GM12872 (cell line): Measurements from ENCODE around the gene SLC8B1.

Experiments used
- CTCF ChIP-seq: IDR thresholded peaks from 3 replicates; pipeline ENCODE4 v1.5.1; 2011; ENCODE audit warnings: low read depth, mild to moderate bottlenecking, low read length, moderate library complexity; ENCODE audit not compliant: insufficient read depth

The SLC8B1 gene

GRCh38 chr12:113339540-113339939, 4.6 kb upstream of the SLC8B1 start:
- no peak for TF ChIP-seq CTCF

GRCh38 chr12:113333877-113334785, 778 bp downstream of the SLC8B1 start:
- TF ChIP-seq CTCF: no peak

- no peak for TF ChIP-seq CTCF
Observed at GRCh38 chr12:113333418-113333750, 1.5 kb downstream of the SLC8B1 start.

DNA sequence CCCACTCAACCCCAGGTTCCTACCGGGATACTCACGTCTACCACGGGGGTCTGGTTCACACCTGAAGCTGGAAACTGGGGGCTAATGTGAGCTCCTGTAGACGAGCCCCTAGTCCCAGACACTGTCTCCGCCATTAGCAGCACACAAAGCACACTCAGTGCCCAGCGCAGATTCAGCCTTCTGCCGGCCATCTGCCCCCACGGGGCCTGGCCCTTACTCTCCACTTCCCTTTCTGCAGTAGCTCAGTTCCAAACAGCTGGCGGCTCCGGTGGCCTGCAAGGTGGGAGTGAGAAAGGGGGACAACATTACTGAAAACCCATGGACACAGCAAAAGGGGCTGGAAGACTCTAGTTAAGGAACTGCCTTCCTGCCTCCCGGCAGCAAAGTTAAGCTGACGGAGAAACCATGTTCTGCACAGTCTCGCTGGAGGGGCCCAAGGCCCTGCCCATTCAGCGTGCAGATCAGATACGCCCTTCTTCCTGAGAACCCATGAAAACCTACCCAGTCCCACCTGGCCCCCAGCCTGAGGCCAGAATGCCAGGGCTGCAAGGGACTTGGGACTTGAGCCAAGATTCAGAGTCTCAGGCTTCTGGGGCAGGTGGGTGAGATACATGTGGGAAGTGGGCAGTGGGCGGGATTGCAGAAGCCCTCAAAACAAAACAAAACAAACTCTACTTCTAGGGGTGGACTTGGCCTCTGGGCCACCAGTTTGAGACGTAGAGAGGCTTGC, 2.1 kb downstream of the SLC8B1 start:
- TF ChIP-seq CTCF: no peak

DNA sequence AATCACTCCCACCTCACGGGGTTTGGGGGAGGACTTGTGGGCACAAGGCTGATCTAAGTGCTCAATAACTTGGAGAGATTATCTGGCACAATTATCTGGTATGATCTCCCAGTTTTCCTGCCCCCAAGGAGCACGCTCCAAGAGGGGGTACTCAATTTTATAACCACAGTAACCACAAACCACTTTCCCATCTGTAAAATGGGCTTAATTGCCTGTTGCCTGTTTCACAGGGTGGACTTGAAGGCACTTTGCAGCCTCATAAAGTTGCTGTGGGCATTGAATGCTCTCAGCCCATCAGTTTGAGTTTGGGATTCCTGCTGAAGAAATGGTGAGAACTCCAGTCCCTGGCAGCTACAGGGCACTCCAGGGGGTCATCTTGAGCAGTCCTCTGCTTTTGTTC, 4.4 kb downstream of the SLC8B1 start:
- no peak for TF ChIP-seq CTCF

GRCh38 chr12:113329791-113330417, 5.0 kb downstream of the SLC8B1 start:
- no peak for TF ChIP-seq CTCF
